Left lung (tissue), 14 donors: ENCODE measurements around the gene AMPD1. TPM values are rescaled to one million over a fixed set of nuclear protein-coding genes. Genes with fewer than 3 reads are reported as not detected.

Experiments used
- ATAC-seq: fragments of 200-7000 bp; cut with Tn5 transposase; one replicate; pipeline ENCODE4 v1.9.1; 2020; ENCODE audit warnings: moderate library complexity
- DNase-seq, 4 donors: peaks; one replicate each; pipeline ENCODE4 v3.0.0-alpha.2; 2013 to 2020
- H3K27ac ChIP-seq, 2 donors: fragments of 200-600 bp; sonication (generic) in 1 of 2; one replicate each; pipeline versions ENCODE4 v1.5.0 to v1.8.0; 2020 to 2021
- H3K27me3 ChIP-seq, 2 donors: fragments of 200-600 bp; sonication (generic) in 1 of 2; one replicate each; pipeline versions ENCODE4 v1.5.0 to v1.8.0; 2020 to 2021
- H3K36me3 ChIP-seq, 2 donors: fragments of 200-600 bp; sonication (generic) in 1 of 2; one replicate each; pipeline versions ENCODE4 v1.5.0 to v1.8.0; 2020 to 2021
- H3K4me1 ChIP-seq, 2 donors: fragments of 200-600 bp; one replicate each; pipeline ENCODE4 v1.8.0; 2021
- H3K4me3 ChIP-seq, 2 donors: fragments of 200-600 bp; sonication (generic) in 1 of 2; one replicate each; pipeline versions ENCODE4 v1.5.0 to v1.8.0; 2020 to 2021; ENCODE audit warnings: mild to moderate bottlenecking in 1 of 2
- H3K9me3 ChIP-seq, 2 donors: fragments of 200-600 bp; sonication (generic) in 1 of 2; one replicate each; pipeline versions ENCODE4 v1.5.0 to v1.8.0; 2020 to 2021
- intact Hi-C, 2 donors: fragments of 100-400 bp; cut with DNase I; formaldehyde crosslinking; loops; one replicate each; pipeline versions ENCODE4 v1.11.2 to v1.14.2; 2022
- long read RNA-seq, 12 donors: library from polyadenylated mRNA in 2 of 12; unstranded in 2 of 12; transcript quantifications; one replicate each; pipeline ENCODE4 v2.0.0 and lab custom pipeline, GENCODE V29; 2019 to 2026
- polyA plus RNA-seq, 6 donors: library from polyadenylated mRNA; unstranded; fragments of 120-200 nt; gene quantifications; one replicate each; pipeline ENCODE4 v1.2.1, GENCODE V29; 2013; ENCODE audit not compliant: insufficient read length in 6 of 6
- total RNA-seq, 2 donors: library from RNA; stranded (reverse); fragmentation: NEBNext Ultra II Directional; extraction: Animal tissue kit (Norgen Biotek cat#: 25700); gene quantifications; one replicate each; pipeline ENCODE4 v1.2.1, GENCODE V29; 2021
- TF ChIP-seq, protein P1 (sequence below), 2 donors: fragments of 200-600 bp; sonication (generic) in 1 of 2; IDR thresholded peaks; one replicate each; pipeline versions ENCODE4 v1.5.0 to v1.8.0; 2021; ENCODE audit warnings: antibody characterized with exemption in 2 of 2
- donor health status: DM: no; HTN: yes; CAD: no.
- donor health status: DM: no; HTN: no; CAD: no.

The AMPD1 gene
- total RNA-seq (under 1 TPM in 1 of 2 donors, not detected in 1; 0.79 TPM), polyA plus RNA-seq (not detected)
- long read RNA-seq, donor 1, result 0 reads
- long read RNA-seq, donor 2, result 0 reads
- long read RNA-seq, donor 3, result 0 reads
- long read RNA-seq, donor 4, result 0 reads
- long read RNA-seq, donor 5, result 0 reads
- long read RNA-seq, donor 6, result 0 reads
- long read RNA-seq, donor 7, result 0 reads
- long read RNA-seq, donor 8, result 0 reads
- long read RNA-seq, donor 9, result 0 reads
- long read RNA-seq, donor 10, result 0 reads
- long read RNA-seq, donor 11, result 0 reads
- long read RNA-seq, donor 12, result 0 reads

DNA sequence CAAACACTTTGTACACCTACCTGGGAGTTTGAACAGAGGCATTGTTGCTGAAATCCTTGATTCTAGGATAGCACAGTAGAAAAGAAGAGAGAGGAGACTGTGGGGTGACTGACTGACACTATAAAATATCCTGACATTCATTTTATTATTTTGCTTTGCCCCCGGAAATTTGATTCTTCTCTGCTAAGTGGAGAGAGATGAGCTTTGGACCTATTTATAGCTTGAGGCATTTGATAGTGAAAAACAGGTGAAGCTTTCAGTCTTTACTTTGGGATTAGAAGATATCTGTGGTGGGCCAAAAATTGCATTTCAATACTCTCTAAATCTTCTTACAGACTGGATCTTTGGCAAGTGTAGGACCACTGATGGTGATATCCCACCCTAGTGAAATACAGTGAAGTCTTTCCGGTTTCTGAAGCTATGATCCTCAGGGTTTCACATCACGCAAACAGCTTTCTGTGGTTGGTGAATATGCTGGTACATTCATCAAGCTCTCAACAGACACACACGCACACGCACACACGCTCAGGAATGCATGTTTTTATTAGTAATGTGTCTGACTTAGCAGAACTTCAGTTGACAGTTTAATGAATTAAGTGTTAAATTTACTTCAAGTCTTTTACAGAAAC, at the start of gene AMPD1:
Gene AMPD1 (minus strand): TSS at position 117 of the 629 bp plus-strand sequence. CDS start 75 bp downstream, at position 42.
- peaks cover 0 to 5% of the 10 kb centered on the region in 2 donors for H3K27me3 ChIP-seq
- TF ChIP-seq, protein P1, sequence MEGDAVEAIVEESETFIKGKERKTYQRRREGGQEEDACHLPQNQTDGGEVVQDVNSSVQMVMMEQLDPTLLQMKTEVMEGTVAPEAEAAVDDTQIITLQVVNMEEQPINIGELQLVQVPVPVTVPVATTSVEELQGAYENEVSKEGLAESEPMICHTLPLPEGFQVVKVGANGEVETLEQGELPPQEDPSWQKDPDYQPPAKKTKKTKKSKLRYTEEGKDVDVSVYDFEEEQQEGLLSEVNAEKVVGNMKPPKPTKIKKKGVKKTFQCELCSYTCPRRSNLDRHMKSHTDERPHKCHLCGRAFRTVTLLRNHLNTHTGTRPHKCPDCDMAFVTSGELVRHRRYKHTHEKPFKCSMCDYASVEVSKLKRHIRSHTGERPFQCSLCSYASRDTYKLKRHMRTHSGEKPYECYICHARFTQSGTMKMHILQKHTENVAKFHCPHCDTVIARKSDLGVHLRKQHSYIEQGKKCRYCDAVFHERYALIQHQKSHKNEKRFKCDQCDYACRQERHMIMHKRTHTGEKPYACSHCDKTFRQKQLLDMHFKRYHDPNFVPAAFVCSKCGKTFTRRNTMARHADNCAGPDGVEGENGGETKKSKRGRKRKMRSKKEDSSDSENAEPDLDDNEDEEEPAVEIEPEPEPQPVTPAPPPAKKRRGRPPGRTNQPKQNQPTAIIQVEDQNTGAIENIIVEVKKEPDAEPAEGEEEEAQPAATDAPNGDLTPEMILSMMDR (IDR thresholded peaks at IDR 0.05), result no peak
- H3K36me3 ChIP-seq, result no peaks in the 10 kb centered on the region
- intact Hi-C loops, result no loop called here
- no peak within 1 kb of the TSS for H3K27ac ChIP-seq
- no peak for ATAC-seq
- DNase-seq, result no peak
- H3K4me3 ChIP-seq, result no peak within 1 kb of the TSS
- H3K4me1 ChIP-seq, result no peaks in the 10 kb centered on the region
- no peaks in the 10 kb centered on the region for H3K9me3 ChIP-seq

DNA sequence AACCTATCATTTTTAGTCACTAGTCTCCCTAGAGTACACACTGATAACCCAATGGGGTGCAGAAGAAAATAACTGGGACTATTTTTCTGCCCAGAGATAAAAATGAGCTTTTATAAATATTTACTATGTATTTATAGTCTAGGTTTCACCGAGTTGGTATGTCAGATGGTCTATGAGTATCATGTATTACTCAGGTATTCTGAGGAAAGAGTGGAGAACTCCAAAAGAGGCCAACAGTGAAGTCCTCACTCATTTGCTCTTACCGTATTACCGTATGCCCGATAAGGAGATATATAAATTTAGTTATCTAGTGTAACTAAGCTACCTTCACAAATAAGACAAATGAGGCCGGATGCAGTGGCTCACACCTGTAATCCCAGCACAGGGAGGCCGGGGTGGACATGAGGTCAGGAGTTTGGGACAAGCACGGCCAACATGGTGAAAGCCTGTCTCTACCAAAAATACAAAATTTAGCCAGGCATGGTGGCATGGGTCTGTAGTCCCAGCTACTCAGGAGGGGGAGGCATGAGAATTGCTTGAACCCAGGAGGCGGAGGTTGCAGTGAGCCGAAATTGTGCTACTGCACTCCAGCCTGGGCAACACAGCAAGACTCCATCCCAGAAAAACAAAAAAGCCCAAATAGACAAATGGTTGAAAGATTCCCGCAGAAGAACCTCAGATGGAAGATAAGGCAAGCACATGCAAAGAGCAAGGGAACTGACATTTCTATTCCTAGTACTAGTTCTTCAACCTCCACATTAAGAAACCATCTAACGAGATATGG, 46.8 kb upstream of the AMPD1 start:
- TF ChIP-seq, protein P1 (IDR thresholded peaks at IDR 0.05), result no peak
- Histone ChIP-seq H3K36me3 (peaks cover 0 to 66% of the 10 kb centered on the region in 2 donors), H3K9me3 (no peaks in the 10 kb centered on the region), H3K27me3 (no peaks in the 10 kb centered on the region), H3K4me1 (peaks cover 0 to 26% of the 10 kb centered on the region in 2 donors), H3K4me3 (no peak overlapping the region), H3K27ac (no peak overlapping the region)
- DNase-seq (no peak), ATAC-seq (no peak)
- intact Hi-C loops, result no loop called here

DNA sequence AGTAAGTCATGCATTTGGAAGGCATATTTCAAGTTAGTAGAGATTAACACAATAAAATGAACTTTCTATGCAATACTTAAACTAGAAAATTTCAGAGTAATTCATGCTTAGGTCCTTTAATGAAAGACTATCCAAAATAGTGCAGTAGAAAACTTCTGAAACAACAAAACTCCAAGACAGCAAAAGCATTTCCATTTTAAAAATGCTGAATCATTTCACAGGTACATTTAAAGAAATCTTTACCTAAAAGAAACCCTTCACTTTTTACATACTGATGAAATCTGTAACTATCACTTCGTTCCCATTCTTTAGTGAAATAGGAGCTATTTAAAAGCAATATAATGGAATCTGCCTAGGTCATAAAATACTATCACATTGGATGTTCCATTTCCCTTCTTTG, 45.0 kb upstream of the AMPD1 start:
- no peak overlapping the region for H3K27ac ChIP-seq
- intact Hi-C loops, result no loop called here
- ATAC-seq (no peak), DNase-seq (no peak)
- peaks cover 0 to 76% of the 10 kb centered on the region in 2 donors for H3K36me3 ChIP-seq
- no peaks in the 10 kb centered on the region for H3K27me3 ChIP-seq
- H3K9me3 ChIP-seq, result no peaks in the 10 kb centered on the region
- peaks cover 0 to 12% of the 10 kb centered on the region in 2 donors for H3K4me1 ChIP-seq
- TF ChIP-seq, protein P1 (IDR thresholded peaks at IDR 0.05), result no peak
- no peak overlapping the region for H3K4me3 ChIP-seq

DNA sequence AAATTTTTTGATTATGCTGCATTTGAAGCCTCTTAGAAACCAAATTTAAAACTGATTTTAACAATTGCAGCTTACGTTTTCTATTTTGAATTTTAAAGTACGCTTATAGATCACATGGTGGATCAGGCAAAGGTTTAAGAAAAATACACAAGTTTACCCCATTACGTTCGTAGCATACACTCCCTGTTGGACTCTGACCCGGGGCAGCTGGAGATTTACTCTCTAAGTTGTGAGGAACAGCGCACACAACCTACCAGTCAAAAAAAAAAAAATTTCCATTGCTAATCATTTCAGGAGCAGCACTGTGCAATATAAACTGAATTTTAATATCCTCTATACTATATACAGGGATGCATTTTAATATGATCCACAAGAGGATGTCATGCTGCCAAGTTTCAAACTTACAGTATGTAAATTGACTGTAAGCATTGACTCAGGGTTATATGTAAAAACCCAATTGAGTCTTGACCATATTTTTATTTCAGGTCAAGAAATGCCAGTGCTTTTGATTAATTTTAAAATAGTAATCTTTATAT, 42.0 kb upstream of the AMPD1 start:
- DNase-seq (no peak), ATAC-seq (no peak)
- TF ChIP-seq, protein P1 (IDR thresholded peaks at IDR 0.05), result no peak
- Histone ChIP-seq H3K4me3 (no peak overlapping the region), H3K27me3 (no peaks in the 10 kb centered on the region), H3K36me3 (peaks cover 0 to 83% of the 10 kb centered on the region in 2 donors), H3K4me1 (no peaks in the 10 kb centered on the region), H3K9me3 (no peaks in the 10 kb centered on the region), H3K27ac (no peak overlapping the region)
- intact Hi-C loops, result no loop called here
